Natural killer cell (primary cell): Measurements from ENCODE around the gene PRR16. TPM values are rescaled to one million over a fixed set of nuclear protein-coding genes. Genes with fewer than 3 reads are reported as not detected.
A peak's percentile ranks its signal among the peaks of the same experiment; 100 is the strongest.
"Not testable (repeated sequence)": the region's sequence is repeated elsewhere in the genome, so short reads cannot be mapped to it uniquely, and the experiment has no call there.

ENCODE experiments used
- ATAC-seq, 3 donors: fragments of 150-1000 bp in 2 of 3; fragments of 200-7000 bp in 1 of 3; cut with Tn5 transposase; 1 replicate in 1 of 3; 2 replicates in 2 of 3; pipeline ENCODE4 v1.10.0; 2021; ENCODE audit warnings: mild to moderate bottlenecking in 2 of 3, moderate library complexity in 2 of 3
- DNase-seq, 2 donors: peaks; one replicate each; pipeline versions ENCODE4 v3.0.0 to v3.0.0-alpha.2; 2013 to 2021; ENCODE audit warnings: mixed read lengths in 1 of 2
- H3K27ac ChIP-seq: one replicate; pipeline ENCODE4 v1.5.1; 2013; ENCODE audit warnings: mild to moderate bottlenecking, low read length
- H3K27me3 ChIP-seq: one replicate; pipeline ENCODE4 v1.6.1; 2013; ENCODE audit warnings: low read length; ENCODE audit not compliant: control insufficient read depth, insufficient read depth
- H3K36me3 ChIP-seq: one replicate; pipeline ENCODE4 v1.6.1; 2013; ENCODE audit warnings: low read length; ENCODE audit not compliant: control insufficient read depth, insufficient read depth
- H3K4me1 ChIP-seq: one replicate; pipeline ENCODE4 v1.6.1; 2013; ENCODE audit warnings: low read length; ENCODE audit not compliant: control insufficient read depth, insufficient read depth
- H3K4me3 ChIP-seq: one replicate; pipeline ENCODE4 v1.5.1; 2013; ENCODE audit warnings: low read length
- H3K9me3 ChIP-seq: one replicate; pipeline ENCODE4 v1.6.1; 2013; ENCODE audit warnings: low read length; ENCODE audit not compliant: control insufficient read depth, insufficient read depth
- H3K27ac Mint-ChIP-seq, 2 donors: one replicate each; pipeline ENCODE4 v1.8.0; 2022; ENCODE audit warnings: mild to moderate bottlenecking in 2 of 2, mixed read lengths in 2 of 2, moderate library complexity in 1 of 2
- H3K27me3 Mint-ChIP-seq, 2 donors: one replicate each; pipeline ENCODE4 v1.8.0; 2022; ENCODE audit warnings: low read depth in 2 of 2, mixed read lengths in 2 of 2
- H3K36me3 Mint-ChIP-seq: one replicate; pipeline ENCODE4 v1.8.0; 2022; ENCODE audit warnings: mixed read lengths
- H3K4me1 Mint-ChIP-seq, 2 donors: one replicate each; pipeline ENCODE4 v1.8.0; 2022; ENCODE audit warnings: mixed read lengths in 2 of 2
- H3K4me3 Mint-ChIP-seq: one replicate; pipeline ENCODE4 v1.8.0; 2022; ENCODE audit warnings: mild to moderate bottlenecking, moderate library complexity, mixed read lengths
- H3K9me3 Mint-ChIP-seq, 2 donors: one replicate each; pipeline ENCODE4 v1.8.0; 2022; ENCODE audit warnings: mixed read lengths in 2 of 2
- WGBS: methylation state at CpG from one replicate; pipeline ENCODE4 v1.1.7; 2013; ENCODE audit warnings: missing lambda C conversion rate; ENCODE audit not compliant: insufficient coverage; 5-methylcytosine and 5-hydroxymethylcytosine counted together
- intact Hi-C: fragments of 100-400 bp; cut with micrococcal nuclease; formaldehyde crosslinking; loops from one replicate; pipeline ENCODE4 v1.14.2; 2022
- total RNA-seq, 4 donors: library from RNA; stranded (reverse); fragments of 120-200 nt in 1 of 4; gene quantifications; one replicate each; pipeline versions ENCODE4 v1.2.3 to v1.2.4, GENCODE V29; 2013 to 2022
- TF ChIP-seq, protein P1 (sequence below): fragments of 200-600 bp; IDR thresholded peaks from one replicate; pipeline ENCODE4 v1.8.0; 2022; ENCODE audit warnings: antibody characterized with exemption

The PRR16 gene
- total RNA-seq, 3 donors from 2014 or later (not counting 1 experiment from before 2014, with no cell fraction given) = not detected

DNA sequence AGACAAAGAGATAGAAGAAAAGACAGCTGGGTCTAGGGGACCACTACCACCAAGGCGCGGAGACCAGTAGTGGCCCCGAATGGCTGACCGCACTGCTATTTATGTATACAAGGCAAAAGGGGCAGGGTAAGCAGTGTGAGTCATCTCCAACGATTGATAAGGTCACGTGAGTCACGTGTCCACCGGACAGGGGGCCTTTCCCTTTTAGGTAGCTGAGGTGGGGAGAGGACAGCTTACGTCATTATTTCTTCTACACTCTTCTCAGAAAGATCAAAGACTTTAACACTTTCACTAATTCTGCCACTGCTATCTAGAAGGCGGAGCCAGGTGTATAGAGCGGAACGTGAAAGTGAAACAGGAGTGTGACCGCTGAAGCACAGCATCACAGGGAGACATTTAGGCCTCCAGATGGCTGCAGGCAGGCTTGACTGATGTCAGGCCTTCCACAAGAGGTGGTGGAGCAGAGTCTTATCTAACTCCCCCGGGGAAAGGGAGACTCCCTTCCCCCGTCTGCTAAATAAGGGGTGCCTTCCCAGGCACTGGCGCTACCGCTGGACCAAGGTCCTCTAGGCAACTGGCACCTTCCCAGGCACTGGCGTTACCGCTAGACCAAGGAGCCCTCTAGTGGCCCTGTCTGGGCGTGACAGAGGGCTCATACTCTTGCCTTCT lies 6.1 kb upstream of the PRR16 start:
- Histone ChIP-seq H3K9me3 (no peaks in the 10 kb centered on the region), H3K27ac (peak overlapping the region; percentile 60), H3K36me3 (no peaks in the 10 kb centered on the region), H3K4me1 (no peaks in the 10 kb centered on the region), H3K27me3 (no peaks in the 10 kb centered on the region), H3K4me3 (peak overlapping the region; percentile 39)
- H3K36me3 Mint-ChIP-seq = peaks cover 5% of the 10 kb centered on the region
- DNase-seq (peak in 1 of 2 donors; percentile 52), ATAC-seq (peak; percentile 61 to 83 (median 73))
- peak overlapping the region; percentile 13 to 64 for H3K27ac Mint-ChIP-seq
- peaks cover 0 to 5% of the 10 kb centered on the region in 2 donors for H3K9me3 Mint-ChIP-seq
- 46% methylated on average over 16 of the region's 20 CpGs for WGBS
- H3K4me1 Mint-ChIP-seq = peaks cover 10% of the 10 kb centered on the region in 2 donors
- H3K4me3 Mint-ChIP-seq = peak overlapping the region; percentile 83
- intact Hi-C loops = no loop called here
- TF ChIP-seq, protein P1, sequence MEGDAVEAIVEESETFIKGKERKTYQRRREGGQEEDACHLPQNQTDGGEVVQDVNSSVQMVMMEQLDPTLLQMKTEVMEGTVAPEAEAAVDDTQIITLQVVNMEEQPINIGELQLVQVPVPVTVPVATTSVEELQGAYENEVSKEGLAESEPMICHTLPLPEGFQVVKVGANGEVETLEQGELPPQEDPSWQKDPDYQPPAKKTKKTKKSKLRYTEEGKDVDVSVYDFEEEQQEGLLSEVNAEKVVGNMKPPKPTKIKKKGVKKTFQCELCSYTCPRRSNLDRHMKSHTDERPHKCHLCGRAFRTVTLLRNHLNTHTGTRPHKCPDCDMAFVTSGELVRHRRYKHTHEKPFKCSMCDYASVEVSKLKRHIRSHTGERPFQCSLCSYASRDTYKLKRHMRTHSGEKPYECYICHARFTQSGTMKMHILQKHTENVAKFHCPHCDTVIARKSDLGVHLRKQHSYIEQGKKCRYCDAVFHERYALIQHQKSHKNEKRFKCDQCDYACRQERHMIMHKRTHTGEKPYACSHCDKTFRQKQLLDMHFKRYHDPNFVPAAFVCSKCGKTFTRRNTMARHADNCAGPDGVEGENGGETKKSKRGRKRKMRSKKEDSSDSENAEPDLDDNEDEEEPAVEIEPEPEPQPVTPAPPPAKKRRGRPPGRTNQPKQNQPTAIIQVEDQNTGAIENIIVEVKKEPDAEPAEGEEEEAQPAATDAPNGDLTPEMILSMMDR = peak; percentile 22
- H3K27me3 Mint-ChIP-seq = peaks cover 3 to 7% of the 10 kb centered on the region in 2 donors

DNA sequence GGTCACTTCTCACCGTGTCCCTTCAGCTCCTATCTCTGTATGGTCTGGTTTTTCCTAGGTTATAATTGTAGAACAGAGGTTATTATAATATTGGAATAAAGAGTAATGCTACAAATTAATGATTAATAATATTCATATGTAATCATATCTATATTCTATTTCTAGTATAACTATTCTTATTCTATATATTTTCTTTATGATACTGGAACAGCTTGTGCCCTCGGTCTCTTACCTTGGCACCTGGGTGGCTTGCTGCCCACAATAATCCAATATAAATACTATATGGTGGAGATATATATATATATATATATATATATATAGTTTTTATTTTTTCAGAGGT lies 5.6 kb upstream of the PRR16 start:
- ATAC-seq, intact Hi-C loops, H3K9me3 ChIP-seq, H3K27me3 ChIP-seq, H3K27ac Mint-ChIP-seq, H3K4me1 ChIP-seq, H3K9me3 Mint-ChIP-seq, H3K36me3 ChIP-seq, DNase-seq, H3K36me3 Mint-ChIP-seq: not testable (repeated sequence)
- Histone ChIP-seq H3K27ac (peak overlapping the region; percentile 60), H3K4me3 (peak overlapping the region; percentile 39)
- TF ChIP-seq, protein P1 = peak; percentile 0
- peak overlapping the region; percentile 83 for H3K4me3 Mint-ChIP-seq
- H3K4me1 Mint-ChIP-seq = peaks cover 10% of the 10 kb centered on the region in 2 donors
- WGBS = no CpG with 5 or more reads among the region's 2 CpGs
- H3K27me3 Mint-ChIP-seq = peaks cover 7 to 12% of the 10 kb centered on the region in 2 donors

GRCh38 chr5:120461251-120461650 lies 2.8 kb upstream of the PRR16 start:
- no peak overlapping the region for H3K27ac Mint-ChIP-seq
- Histone ChIP-seq H3K27ac (no peak overlapping the region), H3K9me3 (no peaks in the 10 kb centered on the region), H3K27me3 (peaks cover 21% of the 10 kb centered on the region), H3K4me1 (peaks cover 14% of the 10 kb centered on the region), H3K4me3 (no peak overlapping the region), H3K36me3 (no peaks in the 10 kb centered on the region)
- peaks cover 19 to 22% of the 10 kb centered on the region in 2 donors for H3K27me3 Mint-ChIP-seq
- H3K36me3 Mint-ChIP-seq = peaks cover 12% of the 10 kb centered on the region
- no CpG with 5 or more reads among the region's 2 CpGs for WGBS
- peaks cover 10% of the 10 kb centered on the region in 2 donors for H3K4me1 Mint-ChIP-seq
- ATAC-seq (no peak), DNase-seq (no peak)
- H3K4me3 Mint-ChIP-seq = no peak overlapping the region
- TF ChIP-seq, protein P1 = no peak
- H3K9me3 Mint-ChIP-seq = peaks cover 0 to 5% of the 10 kb centered on the region in 2 donors
- intact Hi-C loops = no loop called here
